ENCODE results near the gene WFDC6.

WFDC6 gene

GRCh38 chr20:45515147-45515913 is 24.0 kb downstream of the WFDC6 start, which contains the start of gene SPINT3:
SPINT3 (minus strand) TSS chr20:45515622; CDS start chr20:45515608, 14 bp downstream.
- DNase-seq = no peak

- no peak for DNase-seq
Measured at GRCh38 chr20:45510242-45510862, 28.9 kb downstream of the WFDC6 start.

GRCh38 chr20:45509091-45509490 is 30.2 kb downstream of the WFDC6 start:
- no peak for DNase-seq

GRCh38 chr20:45508068-45508886 is 31.0 kb downstream of the WFDC6 start:
- no peak for DNase-seq

- no peak for DNase-seq
Measured at GRCh38 chr20:45507011-45507820, 32.1 kb downstream of the WFDC6 start.

GRCh38 chr20:45506398-45506797 is 32.9 kb downstream of the WFDC6 start:
- no peak for DNase-seq

DNA sequence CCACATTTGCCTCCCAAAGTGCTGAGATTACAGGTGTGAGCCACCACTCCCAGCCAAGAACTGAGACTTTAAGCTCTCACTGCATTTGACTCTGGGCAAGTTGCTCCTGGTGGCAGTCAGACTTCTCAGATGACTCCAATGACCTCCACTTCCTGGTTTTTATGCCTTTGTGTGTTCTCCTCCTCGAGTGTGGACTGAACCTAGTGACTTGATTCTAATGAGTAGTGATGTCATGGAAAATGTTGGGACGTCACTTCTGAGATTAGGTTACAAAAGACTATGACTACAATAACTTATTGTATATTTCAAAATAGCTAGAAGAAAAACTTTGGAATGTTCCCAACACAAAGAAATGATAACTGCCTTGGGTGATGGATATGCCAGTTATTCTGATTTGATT is 35.9 kb downstream of the WFDC6 start:
- DNase-seq = no peak

GRCh38 chr20:45502561-45502960 is 36.7 kb downstream of the WFDC6 start:
- no peak for DNase-seq

- no peak for DNase-seq
Measured at GRCh38 chr20:45501600-45501999, 37.7 kb downstream of the WFDC6 start.

- no peak for DNase-seq
Measured at GRCh38 chr20:45500022-45500421, 39.3 kb downstream of the WFDC6 start.

- DNase-seq = no peak
Measured at GRCh38 chr20:45497971-45498494, 41.2 kb downstream of the WFDC6 start.

GRCh38 chr20:45496166-45496565 is 43.1 kb downstream of the WFDC6 start:
- DNase-seq = no peak

DNA sequence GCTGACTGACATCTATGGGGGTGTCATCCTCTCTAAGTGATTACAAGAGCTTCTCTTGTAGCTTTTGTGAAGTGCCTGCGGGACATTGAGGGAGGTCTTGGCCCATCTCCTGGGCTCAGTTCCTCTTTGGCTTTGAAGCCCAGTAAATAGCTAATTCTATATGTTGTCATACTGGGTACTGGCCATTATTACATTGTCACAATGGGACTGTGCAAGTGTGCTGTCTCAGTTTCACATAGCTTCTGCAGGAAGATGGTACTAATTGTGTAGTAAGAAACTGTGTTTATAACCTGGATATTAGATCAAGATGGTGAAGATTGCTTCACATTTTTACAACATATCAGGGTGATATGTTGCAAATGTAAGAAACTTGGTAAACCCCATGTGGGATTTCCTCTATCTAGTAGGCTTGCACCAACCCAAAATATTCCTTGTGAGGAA is 43.8 kb downstream of the WFDC6 start:
- no peak for DNase-seq

DNA sequence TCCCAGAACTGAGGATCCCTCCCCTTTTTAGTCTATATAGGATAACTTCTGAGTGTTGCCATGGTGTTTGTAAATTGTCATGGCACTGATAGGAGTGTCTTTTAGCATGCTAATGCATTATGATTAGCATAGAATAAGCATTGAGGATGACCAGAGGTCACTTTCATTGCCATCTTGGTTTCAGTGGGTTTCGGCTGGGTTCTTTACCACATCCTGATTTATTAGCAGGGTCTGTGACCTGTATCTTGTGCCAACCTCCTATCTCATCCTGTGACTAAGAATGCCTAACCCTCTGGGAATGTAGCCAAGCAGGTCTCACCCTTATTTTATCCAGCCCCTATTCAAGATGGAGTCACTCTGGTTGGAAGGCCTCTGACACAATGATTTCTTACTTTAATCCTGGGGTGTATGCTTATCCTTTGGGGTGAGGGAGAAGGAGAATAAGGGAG is 50.2 kb downstream of the WFDC6 start:
- no peak for DNase-seq

DNA sequence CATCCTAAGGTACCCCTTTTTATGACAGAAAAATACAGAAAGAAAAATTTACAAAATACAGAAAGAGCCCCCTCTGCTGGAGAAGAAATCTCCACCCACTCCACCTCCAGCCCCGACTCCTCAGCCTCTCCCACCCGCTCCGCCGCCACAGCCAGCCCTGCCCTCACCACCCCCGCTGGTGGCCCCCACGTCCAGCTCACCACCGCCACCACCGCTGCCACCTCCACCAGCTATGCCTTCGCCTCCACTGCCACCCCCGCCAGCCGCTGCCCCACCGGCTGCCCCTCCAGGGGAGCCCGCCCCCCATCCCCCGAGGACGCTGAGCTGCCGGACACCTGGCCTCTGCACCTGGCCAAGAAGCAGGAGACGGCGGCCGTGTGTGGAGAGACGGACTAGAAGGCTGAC is 52.0 kb downstream of the WFDC6 start:
- no peak for DNase-seq

GRCh38 chr20:45485388-45485787 is 53.9 kb downstream of the WFDC6 start:
- DNase-seq = no peak

GRCh38 chr20:45484676-45485075 is 54.6 kb downstream of the WFDC6 start:
- DNase-seq = no peak

All from activated CD4-positive, CD25-positive, alpha-beta regulatory T cell (primary cell).